Suppressor macrophage treated with lipopolysaccharide for 1 hour (primary cell): Measurements from ENCODE around the gene ZNF385B.

Experiments
- DNase-seq, 3 donors: peaks; one replicate each; pipeline ENCODE4 v3.0.0-alpha.2; 2020 to 2022

Gene ZNF385B

GRCh38 chr2:179741317-179741716 lies 120.1 kb downstream of the ZNF385B start:
- DNase-seq: no peak

DNA sequence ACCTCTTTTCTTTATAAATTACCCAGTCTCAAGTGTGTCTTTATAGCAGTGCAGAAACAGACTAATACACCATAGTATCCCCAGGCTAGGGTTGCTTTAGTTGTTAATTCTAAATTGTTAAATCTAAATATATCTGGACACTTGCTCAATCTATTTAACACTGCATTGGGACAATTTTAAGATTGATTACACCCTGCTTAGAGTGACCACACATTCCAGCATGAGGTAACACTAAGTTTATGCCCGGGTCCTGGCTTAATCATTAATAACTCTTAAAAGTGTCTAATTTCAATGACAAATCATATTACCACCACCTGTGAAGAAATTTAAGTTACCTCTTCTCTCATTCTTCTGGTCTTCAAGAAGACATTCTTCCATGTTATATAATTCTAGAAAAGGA lies 131.4 kb downstream of the ZNF385B start:
- DNase-seq: no peak

GRCh38 chr2:179726461-179727180 lies 134.8 kb downstream of the ZNF385B start:
- DNase-seq: no peak

GRCh38 chr2:179724403-179724802 lies 137.0 kb downstream of the ZNF385B start:
- no peak for DNase-seq

DNA sequence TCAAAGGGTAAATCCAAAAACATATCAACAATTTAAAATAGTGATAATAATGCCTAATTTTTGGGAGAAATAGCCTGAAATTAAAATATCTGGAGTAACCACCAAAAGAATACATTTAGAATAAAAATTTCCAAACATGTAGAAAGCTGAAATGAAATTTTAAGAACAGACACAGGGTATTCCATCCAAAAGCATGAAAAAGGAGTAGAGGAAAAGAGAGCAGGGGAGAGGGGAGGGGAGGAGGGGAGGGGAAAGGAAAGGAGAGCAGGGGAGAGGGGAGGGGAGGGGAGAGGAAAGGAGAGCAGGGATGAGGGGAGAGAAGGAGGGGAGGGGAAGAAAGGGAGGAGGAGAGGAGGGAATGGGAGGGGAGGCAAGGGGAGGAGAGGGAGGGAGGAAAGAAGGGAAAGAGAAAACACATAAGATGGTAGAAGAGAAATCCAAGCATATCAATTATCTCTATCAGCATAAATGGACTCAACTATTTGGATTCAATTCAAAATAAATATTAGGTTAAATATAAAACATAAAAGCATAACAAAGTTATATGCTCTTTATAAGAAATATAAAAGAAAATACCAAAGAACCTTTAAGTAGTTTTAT lies 141.1 kb downstream of the ZNF385B start:
- no peak for DNase-seq

GRCh38 chr2:179715871-179716270 lies 145.5 kb downstream of the ZNF385B start:
- DNase-seq: no peak

GRCh38 chr2:179715196-179715595 lies 146.2 kb downstream of the ZNF385B start:
- no peak for DNase-seq

- no peak for DNase-seq
Measured at GRCh38 chr2:179712825-179713224, 148.6 kb downstream of the ZNF385B start.

DNA sequence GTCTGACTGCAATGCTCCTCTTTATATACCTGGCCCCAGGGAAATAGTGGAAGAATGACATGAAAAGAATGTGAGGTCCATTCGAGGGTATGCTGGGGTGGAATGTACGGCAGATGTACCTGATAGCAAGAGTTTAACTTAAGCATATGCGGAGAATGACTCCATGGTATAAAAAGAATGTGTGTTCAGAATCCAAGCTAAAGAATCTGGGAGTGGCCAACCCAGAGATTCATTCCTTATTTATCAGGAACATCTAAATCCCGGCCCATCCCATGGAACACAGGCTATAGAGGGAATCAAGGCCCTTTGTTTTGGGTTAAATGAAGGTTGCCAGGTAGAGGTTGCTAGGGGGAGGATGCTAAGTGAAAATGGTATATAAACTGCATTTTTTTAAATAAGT lies 150.0 kb downstream of the ZNF385B start:
- no peak for DNase-seq

DNA sequence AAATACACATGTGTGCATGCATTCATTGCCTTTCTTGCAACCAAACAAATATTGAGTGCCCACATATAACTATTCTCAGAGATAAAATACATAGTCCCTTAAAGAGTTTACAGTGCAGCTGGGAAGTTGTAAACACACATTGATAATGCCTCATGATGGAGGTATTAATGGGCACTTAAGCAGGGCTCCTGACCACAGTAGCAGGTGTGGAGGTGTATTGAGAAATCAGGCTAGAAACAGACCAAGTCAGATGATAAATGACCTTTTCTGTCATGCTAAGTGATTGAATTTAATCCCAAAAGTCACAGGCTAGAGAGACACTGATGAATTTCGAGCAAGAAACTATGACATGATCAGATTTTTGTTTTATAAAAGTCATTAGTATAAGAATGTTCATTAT lies 157.7 kb downstream of the ZNF385B start:
- no peak for DNase-seq

GRCh38 chr2:179702912-179703311 lies 158.5 kb downstream of the ZNF385B start:
- no peak for DNase-seq

GRCh38 chr2:179701524-179702110 lies 159.8 kb downstream of the ZNF385B start:
- no peak for DNase-seq

DNA sequence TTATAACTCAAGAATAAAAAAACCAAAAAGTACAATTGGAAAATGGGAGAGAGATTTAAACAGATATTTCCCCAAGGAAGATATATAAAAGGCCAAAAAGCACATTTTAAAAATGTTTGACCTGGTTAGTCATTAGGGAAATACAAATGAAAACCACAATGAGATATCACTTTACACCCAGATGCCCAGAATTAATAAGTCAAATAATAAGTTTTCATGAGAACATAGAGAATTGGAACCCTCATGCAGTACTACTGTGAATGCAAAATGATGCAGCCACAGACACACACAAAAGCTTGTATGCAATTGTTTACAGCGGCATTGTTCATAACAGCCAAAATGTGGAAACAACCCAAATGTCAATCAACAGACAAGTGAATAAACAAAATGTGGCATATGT lies 165.9 kb downstream of the ZNF385B start:
- DNase-seq: no peak

DNA sequence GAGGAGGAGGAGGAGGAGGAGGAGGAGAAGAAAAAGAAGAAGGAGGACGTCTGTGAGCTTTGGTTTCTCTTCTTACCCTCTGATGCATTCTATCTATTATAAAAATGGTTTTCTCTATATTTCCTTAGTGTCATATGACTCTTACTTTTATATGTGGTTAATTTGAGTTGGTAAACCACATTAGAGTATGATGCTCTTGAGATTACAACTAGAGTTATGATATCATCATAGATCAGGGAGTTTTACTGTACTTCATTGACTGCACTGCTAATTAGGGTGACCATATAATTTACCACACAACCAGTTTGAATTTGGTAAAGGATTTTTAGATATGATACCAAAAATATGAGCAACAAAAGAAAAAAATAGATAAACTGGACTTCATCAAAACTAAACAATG lies 166.4 kb downstream of the ZNF385B start:
- DNase-seq: no peak

DNA sequence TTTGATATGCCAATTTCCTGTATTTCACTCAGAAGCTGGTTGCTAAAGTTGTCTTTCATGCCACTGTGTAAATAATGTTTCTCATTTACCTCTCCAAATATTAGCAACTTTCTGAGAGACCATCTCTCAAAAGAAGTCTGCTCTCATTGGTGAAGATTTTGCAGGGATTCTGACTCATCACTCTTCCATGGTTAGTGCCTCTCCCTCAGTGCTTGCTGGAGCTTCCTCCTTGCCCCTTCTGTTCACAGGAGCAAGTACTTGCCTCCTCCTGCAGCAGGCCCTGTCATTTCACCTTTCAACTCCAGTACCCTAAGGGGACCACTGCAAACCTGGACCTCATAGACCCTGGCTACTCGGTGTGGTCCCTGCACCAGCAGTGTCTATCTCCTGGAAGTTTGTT lies 168.8 kb downstream of the ZNF385B start:
- DNase-seq: no peak

DNA sequence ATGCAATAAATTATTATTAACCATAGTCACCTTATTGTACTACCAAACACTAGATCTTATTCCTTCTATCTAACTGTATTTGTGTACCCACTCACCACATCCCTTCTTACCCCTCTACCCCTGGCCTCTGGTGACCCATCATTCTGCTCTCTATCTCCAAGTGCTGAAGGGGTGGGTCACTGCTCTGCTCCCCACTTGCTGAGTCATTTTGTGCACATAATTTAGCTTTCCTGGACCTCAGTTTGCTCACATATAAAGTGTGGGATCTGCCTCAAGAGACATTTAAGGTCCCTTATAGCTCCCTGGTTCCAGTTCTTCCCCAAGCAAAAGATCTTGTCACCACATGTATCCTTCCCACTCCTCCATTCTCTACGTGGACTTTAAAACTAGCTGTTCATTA lies 169.4 kb downstream of the ZNF385B start:
- no peak for DNase-seq

DNA sequence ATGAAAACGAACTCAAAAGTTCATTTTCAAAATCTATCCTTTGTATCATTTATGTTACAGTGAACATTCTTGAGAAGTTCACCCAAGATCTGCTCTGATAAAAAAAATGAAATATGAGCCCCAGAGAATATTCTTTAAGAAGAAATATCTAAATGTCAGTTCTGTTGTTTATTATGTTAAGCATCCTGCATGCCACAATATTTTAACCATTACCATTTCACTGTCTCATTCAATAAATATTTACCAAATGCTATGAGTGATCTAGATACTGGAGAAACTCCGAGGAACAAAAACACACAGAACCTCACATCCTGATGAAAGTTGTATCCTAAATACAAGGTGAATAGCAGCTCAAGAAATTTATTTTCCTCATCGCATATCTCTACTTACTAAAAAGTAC lies 170.2 kb downstream of the ZNF385B start:
- no peak for DNase-seq

DNA sequence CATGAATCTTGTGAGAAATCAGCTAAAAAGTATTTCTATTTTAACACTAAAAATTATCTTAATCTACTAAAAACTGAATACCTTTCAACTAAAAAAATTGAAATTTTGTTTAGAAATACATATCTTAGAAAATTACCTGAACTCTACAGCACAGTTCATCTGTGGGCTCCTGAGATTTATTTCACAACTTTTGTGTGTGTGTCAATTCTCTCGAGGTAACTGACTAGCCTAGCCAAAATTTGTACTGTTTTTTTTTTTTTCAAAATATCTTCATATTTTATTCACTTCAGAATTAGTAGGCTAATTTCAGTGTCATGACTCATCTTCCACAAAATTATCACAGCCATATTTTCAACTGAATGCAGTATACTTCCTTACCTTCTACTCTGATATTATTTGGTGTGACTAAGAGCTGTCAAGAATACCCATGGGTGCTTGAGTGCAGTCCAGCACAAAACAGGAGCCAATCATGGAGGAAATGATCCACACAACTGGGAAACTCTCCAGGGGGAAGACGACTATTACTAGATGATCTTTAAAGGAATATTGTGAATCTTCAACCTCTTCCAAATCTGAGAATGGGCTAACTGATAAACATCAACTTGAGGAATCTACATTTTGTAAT lies 174.6 kb downstream of the ZNF385B start:
- DNase-seq: no peak

DNA sequence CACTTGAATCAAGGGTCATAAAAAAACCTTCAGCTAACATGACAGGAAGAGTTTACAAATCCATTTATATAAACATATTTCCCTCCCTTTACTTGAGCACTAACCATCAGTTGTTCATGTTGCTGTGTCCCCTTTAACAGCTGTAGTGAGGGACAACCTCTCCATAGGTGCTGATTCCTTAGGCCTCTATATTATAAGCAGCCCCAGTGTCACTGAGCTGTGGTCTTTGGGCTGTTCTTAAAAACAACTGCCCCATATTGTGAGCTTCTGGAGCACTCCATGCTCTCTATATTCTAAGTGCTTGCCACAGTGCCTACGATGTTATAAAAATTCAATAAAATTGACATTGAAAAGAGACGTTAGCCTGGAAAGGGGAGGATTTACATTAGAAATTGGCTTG lies 175.3 kb downstream of the ZNF385B start:
- DNase-seq: no peak

DNA sequence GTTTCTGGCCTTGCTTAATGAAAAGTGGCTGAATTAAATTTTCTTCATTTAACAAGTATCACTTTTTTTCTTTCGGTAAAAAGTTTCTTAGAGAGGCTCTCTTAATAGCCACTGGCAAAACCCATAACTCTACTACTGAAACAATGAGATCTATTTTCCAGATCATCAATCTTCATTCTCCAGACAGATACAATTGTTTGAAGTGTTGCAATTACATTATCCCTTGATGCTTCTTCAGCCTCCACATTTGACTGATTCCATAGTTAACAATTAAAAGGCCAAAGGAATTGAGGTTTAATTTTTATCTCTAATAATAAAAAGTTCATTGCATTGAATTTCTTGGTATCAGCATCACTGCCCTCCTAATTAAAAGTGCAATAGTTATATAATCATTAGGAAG lies 176.3 kb downstream of the ZNF385B start:
- no peak for DNase-seq

DNA sequence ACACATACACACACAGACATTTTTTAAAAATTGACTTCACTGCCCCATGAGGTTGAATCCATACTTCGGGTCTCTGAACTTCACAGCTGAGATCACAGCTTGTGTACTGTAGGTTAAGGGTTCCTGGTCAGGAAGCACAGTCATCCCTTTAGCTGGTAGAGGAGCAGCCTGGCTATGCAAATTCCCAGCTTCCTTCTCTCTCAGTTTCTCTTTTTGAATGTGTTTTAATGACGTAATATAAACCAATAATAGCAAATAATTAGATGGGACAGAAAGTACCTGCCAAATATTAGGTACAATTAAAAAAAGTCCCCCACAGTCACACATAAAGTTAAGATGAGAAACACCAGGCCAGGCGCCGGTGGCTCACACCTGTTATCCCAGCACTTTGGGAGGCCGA lies 178.7 kb downstream of the ZNF385B start:
- no peak for DNase-seq

DNA sequence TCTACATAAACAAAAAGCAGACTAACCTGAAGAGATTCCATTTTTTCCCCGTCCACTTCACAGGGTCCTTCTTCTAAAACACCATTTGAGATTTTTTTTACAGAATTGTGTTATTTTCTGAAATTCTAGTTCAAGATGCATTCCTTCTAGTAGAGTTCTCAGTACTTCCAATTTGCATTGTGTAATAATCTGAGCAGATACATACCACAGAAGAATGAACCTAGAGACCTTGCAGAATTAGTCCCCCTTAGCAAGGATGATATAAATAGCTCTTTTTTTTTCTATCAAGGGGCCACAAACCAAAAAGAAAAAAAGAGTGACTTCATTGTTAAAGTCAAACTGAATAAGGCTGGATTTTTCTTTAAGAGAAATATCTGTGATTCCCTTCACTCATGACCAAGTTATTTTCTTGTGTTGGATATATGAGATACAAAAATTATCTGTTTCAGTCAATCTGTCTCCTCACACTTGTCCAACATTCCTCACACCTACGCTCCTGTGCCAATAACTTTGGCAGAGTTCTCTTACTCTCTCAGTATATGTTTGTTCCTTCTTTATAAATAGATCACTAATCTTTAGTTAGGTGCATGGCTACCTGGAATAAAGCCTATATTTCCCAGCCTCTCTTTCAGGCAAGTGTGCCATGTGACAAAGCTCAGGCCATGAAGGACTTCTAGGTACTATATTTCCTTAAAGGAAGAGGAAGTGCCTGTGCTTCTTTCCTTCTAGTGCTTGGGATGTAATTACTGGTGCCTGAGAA lies 183.5 kb downstream of the ZNF385B start:
- no peak for DNase-seq

GRCh38 chr2:179677077-179677688 lies 184.2 kb downstream of the ZNF385B start:
- no peak for DNase-seq
